Amniotic epithelial cell (primary cell): Measurements from ENCODE around the gene SPECC1L.

Experiments used
- DNase-seq: peaks from one replicate; pipeline ENCODE4 v3.0.0-alpha.2; 2010; ENCODE audit warnings: low read depth

The SPECC1L gene

DNA sequence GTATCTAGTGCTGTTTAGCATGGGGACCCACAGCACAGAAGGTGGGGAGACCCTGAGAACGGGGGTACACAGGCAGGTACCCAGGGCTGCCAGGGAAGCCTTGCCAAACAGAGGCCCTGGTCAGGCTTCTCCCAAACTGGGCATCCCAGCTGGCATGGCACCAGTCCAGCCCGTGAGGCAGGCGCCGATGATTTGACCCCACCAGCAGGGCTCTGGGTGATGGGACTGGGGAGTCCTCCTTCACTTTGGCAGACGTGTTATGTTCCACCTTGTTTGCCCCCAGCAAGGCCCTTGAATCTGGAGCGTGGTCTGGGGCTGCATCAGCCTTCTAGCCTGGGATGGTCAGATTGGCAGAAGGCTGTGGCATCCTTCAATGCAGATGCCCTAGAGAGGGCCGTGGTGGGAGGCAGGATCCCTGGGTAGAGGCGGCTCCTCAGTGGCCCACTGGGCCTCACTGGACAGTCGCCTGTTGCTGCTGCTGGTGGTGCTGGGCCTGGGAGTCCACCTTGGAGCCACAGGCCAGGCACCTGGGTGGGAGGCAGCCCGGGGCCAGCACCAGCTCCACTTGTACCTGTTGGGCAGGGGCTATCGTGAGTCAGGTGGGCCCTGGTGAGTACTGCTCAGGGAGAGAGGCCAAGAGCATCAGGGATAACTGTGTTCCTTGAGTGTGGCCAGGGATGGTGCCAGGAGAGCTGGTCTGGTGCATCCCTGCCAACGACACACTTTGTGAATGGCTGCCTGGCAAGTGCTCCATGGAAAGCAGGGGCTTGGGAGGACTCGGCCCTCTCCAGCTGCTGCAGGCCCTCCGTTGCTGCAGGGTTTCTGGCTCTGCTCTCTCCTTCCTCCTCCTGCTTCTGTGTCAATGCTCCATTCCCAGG lies 160.0 kb downstream of the SPECC1L start:
- no peak for DNase-seq

- DNase-seq, result no peak
Measured at GRCh38 chr22:24431309-24432034, 160.8 kb downstream of the SPECC1L start.

- peak; percentile 60 for DNase-seq
Measured at GRCh38 chr22:24432059-24432853, 161.6 kb downstream of the SPECC1L start.

DNA sequence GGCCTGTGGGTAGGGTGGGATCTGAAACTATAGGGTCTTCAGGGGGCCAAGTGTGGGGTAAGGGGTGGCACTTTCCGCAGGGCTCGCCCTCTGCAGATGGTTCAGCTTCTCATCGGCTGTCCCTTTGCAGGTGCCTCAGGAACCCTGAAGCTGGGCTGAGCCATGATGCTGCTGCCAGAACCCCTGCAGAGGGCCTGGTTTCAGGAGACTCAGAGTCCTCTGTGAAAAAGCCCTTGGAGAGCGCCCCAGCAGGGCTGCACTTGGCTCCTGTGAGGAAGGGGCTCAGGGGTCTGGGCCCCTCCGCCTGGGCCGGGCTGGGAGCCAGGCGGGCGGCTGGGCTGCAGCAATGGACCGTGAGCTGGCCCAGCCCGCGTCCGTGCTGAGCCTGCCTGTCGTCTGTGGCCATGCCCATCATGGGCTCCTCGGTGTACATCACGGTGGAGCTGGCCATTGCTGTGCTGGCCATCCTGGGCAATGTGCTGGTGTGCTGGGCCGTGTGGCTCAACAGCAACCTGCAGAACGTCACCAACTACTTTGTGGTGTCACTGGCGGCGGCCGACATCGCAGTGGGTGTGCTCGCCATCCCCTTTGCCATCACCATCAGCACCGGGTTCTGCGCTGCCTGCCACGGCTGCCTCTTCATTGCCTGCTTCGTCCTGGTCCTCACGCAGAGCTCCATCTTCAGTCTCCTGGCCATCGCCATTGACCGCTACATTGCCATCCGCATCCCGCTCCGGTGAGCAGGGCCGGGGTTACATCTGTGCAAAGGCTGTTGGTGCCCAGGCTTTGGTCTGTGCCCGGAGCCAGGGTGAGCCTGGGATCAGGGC lies 162.6 kb downstream of the SPECC1L start:
- no peak for DNase-seq

GRCh38 chr22:24433828-24434470 lies 163.3 kb downstream of the SPECC1L start:
- no peak for DNase-seq

DNA sequence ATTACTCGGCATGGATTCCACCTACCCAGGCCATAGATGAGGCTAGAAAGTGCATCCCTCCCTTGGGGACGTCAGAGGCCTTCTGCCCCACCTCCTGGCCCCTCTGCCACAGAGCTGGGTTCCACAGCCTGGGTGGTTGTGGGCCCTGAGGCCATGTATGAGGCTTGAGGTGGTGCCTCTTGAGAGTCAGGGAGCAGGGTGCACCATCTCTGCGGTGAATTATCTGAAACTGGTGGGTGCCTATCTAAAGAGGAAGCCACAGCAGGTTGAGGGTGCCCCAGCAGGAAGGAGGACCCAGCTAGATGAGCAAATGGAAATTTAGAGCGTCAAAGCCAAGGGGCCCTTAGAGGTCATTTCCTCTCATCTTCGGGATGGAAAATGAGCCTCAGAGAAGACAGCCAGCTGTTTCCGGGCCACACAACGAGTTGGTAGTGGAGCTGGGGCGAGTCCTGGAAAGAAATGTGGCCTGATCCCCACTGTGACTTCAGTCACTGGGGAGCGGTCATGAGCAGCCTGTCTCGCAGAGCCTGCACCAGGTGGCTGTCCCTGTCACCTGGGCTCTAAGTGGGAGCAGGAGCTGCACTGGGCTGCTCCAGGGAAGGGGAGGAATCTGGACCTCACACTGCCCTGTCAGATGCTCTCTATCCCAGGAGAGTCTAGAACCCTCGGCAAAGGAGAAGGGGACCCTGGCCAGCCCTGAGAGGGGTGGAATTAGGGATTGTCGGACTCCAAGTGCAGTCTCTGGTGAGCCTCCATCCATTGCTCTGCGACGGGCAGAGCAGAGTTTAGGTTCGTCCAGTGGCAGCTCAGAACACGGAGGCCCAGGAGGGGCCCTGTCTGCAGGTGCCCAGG lies 164.1 kb downstream of the SPECC1L start:
- DNase-seq, result peak; percentile 19

DNA sequence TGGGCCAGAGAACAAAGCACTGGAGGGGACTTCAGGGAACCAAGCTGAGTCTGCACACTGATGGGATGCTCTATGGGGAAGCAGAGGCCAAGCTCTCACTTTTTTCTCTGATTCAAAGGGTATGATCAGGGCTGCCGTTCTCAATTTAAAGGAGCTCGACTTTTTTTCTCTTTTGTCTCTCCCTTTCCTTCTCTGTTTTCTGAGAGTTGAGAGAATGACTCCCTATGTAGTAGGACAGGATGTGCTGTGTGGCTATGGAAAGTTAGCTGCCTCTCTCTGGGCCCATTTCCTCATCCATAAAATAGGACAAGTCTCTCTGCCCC lies 164.7 kb downstream of the SPECC1L start:
- no peak for DNase-seq

- DNase-seq, result no peak
Measured at GRCh38 chr22:24435861-24436371, 165.3 kb downstream of the SPECC1L start.

DNA sequence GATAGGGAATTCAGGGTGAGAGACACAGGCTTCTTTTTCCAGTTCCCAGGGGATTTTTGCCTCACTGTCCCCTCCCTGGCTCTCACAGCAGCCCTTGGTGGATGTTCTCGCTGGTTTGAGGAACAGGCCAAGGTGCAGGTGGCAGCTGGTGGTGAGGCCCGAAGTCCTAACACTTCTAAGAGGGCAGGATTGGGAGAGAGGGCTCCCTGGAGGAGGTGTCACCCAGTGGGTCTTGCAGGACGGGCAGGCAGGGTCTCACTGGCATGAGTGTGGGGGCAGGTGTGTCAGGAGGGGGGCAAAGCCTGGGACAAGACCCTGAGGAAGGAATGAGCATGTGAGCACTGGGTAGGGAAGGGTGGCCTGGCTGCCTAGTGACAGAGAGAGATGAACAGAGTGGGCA lies 165.9 kb downstream of the SPECC1L start:
- DNase-seq, result no peak

DNA sequence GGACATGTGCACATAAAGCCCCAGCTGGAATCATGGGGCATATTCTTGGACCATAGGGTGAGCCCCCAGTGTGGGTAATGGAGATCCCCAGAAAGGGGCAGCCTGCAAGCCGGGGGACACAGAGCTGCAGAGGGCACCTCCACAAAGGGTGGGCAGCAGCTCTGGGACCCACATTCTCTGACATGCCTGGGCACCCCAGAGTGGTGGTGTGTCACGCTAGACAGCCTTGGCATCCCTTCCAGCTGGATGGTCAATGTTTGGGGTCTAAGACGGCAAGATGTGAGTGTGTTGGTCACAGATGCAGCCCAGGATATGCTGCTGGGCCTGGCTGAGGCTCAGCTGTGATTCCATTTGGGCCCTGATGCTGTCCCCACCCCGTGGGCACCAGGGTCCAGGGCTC lies 166.5 kb downstream of the SPECC1L start:
- DNase-seq, result no peak

GRCh38 chr22:24437741-24438328 lies 167.2 kb downstream of the SPECC1L start:
- DNase-seq, result no peak

GRCh38 chr22:24440270-24440717 lies 169.7 kb downstream of the SPECC1L start:
- no peak for DNase-seq

DNA sequence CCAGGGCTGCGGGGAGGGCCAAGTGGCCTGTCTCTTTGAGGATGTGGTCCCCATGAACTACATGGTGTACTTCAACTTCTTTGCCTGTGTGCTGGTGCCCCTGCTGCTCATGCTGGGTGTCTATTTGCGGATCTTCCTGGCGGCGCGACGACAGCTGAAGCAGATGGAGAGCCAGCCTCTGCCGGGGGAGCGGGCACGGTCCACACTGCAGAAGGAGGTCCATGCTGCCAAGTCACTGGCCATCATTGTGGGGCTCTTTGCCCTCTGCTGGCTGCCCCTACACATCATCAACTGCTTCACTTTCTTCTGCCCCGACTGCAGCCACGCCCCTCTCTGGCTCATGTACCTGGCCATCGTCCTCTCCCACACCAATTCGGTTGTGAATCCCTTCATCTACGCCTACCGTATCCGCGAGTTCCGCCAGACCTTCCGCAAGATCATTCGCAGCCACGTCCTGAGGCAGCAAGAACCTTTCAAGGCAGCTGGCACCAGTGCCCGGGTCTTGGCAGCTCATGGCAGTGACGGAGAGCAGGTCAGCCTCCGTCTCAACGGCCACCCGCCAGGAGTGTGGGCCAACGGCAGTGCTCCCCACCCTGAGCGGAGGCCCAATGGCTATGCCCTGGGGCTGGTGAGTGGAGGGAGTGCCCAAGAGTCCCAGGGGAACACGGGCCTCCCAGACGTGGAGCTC lies 170.2 kb downstream of the SPECC1L start:
- DNase-seq, result no peak

DNA sequence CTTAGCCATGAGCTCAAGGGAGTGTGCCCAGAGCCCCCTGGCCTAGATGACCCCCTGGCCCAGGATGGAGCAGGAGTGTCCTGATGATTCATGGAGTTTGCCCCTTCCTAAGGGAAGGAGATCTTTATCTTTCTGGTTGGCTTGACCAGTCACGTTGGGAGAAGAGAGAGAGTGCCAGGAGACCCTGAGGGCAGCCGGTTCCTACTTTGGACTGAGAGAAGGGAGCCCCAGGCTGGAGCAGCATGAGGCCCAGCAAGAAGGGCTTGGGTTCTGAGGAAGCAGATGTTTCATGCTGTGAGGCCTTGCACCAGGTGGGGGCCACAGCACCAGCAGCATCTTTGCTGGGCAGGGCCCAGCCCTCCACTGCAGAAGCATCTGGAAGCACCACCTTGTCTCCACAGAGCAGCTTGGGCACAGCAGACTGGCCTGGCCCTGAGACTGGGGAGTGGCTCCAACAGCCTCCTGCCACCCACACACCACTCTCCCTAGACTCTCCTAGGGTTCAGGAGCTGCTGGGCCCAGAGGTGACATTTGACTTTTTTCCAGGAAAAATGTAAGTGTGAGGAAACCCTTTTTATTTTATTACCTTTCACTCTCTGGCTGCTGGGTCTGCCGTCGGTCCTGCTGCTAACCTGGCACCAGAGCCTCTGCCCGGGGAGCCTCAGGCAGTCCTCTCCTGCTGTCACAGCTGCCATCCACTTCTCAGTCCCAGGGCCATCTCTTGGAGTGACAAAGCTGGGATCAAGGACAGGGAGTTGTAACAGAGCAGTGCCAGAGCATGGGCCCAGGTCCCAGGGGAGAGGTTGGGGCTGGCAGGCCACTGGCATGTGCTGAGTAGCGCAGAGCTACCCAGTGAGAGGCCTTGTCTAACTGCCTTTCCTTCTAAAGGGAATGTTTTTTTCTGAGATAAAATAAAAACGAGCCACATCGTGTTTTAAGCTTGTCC lies 171.0 kb downstream of the SPECC1L start:
- no peak for DNase-seq

DNA sequence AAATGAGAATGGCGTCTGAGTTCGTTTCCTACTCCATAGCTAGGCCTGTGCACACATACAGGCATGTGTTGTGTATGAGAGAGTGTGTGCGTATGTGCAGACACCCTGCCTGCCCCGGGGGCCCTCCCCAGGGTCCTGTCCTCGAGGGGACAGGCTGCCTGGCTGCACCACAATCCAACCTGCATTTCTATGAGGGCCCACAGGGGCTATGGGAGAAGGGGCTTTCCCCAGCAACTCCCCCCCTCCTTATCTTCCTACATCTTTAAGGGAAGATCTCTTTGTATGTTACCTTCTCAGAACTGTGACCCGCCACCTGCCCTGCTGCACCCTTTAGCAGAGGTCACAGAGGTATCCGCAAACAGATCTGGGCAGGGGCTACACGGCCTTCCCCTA lies 171.7 kb downstream of the SPECC1L start:
- no peak for DNase-seq

DNA sequence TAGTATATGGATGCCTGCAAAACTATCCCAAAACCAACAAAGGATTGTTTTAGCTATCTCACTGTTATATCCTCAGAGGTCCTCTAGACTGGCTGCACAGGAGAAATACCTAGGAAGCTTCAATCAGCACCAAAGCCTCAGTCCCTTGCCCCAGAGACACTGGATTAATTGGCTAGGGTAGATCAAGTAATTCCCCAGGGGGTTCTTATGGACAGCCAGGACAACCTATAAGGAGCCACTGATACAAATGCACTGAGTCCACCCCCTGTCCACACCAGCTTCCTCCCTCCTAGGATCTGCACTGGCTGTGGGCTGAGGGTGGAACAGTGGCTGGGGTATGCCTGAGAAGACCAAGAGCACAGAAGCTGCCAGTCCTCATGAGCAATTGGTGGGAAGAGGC lies 173.0 kb downstream of the SPECC1L start:
- no peak for DNase-seq

- DNase-seq, result no peak
Measured at GRCh38 chr22:24444251-24444650, 173.6 kb downstream of the SPECC1L start.
